Islet of Langerhans (tissue), 1 donor: ENCODE results near the gene SGPL1.
"Not testable (repeated sequence)": the region's sequence is repeated elsewhere in the genome, so short reads cannot be mapped to it uniquely, and the experiment has no call there.

Experiments used
- FAIRE-seq: peaks from one replicate; lab custom pipeline; 2011; peaks lifted over from hg19 to GRCh38; lab: Jason Lieb, UNC

SGPL1 gene

GRCh38 chr10:70843776-70844489, 28.2 kb downstream of the SGPL1 start:
- FAIRE-seq, result no peak

- no peak for FAIRE-seq
These were observed 29.5 kb downstream of the SGPL1 start for GRCh38 chr10:70845256-70845655.

GRCh38 chr10:70845816-70846215, 30.1 kb downstream of the SGPL1 start:
- FAIRE-seq, result no peak

- no peak for FAIRE-seq
These were observed 31.0 kb downstream of the SGPL1 start for GRCh38 chr10:70846795-70847194.

- no peak for FAIRE-seq
These were observed 32.1 kb downstream of the SGPL1 start for GRCh38 chr10:70847659-70848360.

DNA sequence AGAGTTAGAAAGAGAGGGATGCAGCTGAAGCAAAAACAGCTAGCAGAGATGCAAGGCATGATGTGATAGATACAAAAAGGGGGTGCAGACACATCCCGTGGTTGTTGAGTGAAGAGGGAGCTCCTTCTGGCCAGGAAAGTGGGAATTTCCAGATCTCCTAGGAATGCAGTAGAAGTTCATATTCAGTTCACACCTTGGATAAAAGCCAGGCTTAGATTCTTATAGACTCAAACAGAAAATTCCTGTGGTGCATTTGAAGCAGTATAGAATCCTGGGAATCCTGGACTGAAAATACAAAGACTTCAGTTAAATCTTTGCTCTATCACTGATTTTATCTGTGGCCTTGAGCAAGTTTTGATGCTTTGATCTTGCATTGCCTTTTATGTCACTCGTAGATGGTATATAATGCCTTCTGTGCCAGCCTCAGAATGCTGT, 33.9 kb downstream of the SGPL1 start:
- no peak for FAIRE-seq

GRCh38 chr10:70850097-70850496, 34.3 kb downstream of the SGPL1 start:
- FAIRE-seq, result no peak

GRCh38 chr10:70851597-70852475, 36.1 kb downstream of the SGPL1 start:
- FAIRE-seq, result no peak

DNA sequence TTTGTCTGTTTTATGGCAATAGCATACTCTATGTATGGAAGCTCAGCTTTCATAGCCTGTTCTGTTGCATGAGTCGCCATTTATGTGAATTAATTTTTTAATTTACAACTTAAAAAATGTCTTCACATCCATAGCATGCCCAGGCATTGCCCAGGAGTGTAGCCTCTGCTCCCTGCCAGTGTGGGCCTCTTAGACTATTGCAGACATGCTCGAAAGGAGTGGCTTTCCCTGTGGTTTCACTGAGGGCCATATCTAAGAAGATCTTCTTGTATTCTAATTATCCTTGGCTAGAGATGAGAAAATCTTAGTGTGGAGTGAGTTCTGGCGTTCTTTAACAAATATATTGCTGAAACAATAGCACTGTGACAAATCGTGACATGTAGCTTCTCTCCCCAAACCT, 37.3 kb downstream of the SGPL1 start:
- no peak for FAIRE-seq

- no peak for FAIRE-seq
These were observed 37.7 kb downstream of the SGPL1 start for GRCh38 chr10:70853457-70853856.

DNA sequence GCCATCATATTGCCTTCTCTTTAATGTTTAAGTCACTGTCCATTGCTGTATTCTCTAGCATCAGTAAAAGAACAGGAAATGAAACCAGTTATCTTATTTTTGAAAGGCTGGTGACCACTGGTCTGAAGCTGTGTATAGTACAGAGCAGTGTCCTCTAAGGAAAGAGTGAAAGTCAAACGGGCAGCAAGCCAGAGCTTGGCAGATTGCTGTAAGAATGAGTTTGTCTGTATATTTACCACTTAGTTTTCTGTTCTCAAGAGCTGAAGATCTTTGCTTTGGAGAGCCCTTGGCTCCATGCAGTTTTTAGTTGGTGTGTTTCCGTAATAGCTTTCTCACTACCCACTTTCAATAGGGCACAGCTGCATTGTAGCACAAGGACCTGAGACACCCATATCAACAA, 40.7 kb downstream of the SGPL1 start:
- no peak for FAIRE-seq

DNA sequence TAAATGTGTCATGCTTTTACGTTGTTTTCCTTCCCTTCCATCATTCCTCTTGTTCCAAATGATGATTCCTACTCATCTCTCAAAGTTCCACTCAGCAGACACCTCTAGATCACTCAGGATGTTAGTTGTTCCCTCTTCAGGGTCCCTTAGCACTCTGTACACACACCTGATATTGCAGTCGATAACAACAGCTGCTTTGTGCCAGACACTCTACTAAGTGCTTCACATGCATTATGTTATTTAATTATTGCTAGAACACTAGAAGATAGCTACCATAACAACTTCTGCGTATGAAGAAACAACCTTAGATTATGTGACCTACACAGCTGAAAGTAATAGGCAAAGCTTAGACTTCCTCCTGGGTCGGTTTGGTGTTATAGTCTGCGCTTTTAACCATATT, 43.0 kb downstream of the SGPL1 start:
- peak; percentile 96 for FAIRE-seq

- not testable (repeated sequence) for FAIRE-seq
These were observed 45.9 kb downstream of the SGPL1 start for GRCh38 chr10:70861495-70862197.

DNA sequence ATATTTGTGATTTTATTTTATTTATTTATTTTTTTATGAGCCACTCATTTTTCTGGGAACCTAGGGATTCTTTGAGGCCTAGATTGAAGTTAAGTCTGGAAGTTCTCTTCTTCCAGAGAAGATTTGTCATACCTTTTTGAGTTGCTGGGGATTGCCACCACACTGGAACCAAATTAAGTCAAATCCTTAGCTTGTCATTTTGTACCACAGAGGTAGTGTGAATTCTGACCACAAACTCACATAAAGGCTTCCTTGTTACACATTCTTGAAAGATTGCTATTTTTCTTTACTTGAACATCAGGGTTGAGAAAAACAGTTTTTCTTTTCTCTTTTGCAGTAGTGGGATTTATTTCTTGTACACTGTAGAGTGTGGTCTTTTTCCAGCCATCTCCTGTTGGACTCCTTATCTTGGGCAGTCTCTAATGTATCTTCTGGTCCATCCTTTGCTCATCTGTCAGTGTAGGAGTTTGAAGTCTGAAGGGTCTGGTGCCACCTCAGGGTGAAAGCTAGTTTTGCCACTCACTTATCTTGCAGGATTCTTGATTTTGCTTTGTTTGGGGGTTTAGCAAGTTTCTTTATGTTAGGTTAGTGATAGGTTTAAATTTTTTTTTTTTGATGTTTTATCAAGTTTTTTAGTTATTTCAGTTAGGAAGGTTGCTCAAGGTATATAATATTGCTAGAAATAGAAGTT, 47.9 kb downstream of the SGPL1 start:
- FAIRE-seq, result no peak

- no peak for FAIRE-seq
These were observed 49.2 kb downstream of the SGPL1 start for GRCh38 chr10:70864935-70865334.

- no peak for FAIRE-seq
These were observed 50.7 kb downstream of the SGPL1 start for GRCh38 chr10:70866424-70866823.

DNA sequence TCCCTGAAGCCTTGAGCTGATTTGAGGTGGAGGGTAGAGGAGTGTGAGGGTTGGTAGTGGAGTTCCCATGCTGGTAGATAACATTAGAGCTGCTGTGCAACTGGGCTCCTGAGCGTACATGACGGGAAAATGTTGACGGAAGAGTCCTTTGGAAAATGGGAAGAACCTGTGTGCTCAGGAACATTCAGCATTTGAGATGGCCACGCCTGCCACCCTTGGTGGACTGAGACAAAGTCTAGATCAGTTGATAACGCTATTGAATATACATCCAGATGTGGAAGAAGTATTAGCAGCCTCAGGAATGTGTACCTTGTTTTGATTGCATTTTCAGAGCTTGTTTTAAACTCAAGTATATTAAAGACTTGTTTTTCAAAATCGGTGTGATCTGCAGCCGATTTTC, 56.5 kb downstream of the SGPL1 start:
- no peak for FAIRE-seq

DNA sequence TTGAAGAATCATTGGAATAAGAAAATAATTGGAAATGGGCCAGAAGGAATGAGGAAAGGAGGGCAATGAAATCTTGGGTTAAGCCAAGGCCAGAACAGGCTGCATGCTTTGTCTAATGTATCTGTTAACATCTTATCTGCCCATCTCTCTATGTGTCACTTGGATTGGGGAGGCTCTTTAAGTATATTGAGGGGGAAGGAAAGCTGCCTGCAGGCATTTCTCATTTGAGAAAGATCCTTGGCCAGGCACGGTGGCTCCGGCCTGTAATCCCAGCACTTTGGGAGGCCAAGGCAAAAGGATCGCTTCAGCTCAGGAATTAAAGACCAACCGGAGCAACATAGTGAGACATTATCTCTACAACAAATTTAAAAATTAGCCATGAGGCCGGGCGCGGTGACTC, 58.3 kb downstream of the SGPL1 start:
- FAIRE-seq, result no peak

- no peak for FAIRE-seq
These were observed 63.5 kb downstream of the SGPL1 start for GRCh38 chr10:70879207-70879606.

DNA sequence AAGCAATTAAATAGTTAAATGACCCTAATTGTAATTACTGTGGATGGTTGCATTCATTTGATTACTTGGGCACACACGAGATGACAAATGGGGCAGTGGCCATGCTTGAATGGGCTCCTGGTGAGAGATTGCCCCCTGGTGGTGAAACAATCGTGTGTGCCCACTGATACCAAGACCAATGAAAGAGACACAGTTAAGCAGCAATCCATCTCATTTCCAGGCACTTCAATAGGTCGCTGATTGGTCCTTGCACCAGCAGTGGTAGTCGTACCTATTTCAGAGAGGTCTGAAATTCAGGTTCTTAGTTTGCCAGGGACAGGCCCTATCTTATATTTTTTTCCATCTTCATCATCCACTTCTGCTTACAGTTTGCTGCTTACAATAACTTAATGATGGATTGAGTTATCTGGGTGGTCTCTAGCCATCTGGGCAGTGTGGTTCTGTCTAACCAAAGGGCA, 64.4 kb downstream of the SGPL1 start:
- peak; percentile 56 for FAIRE-seq

GRCh38 chr10:70884741-70885140, 69.0 kb downstream of the SGPL1 start:
- FAIRE-seq, result no peak

DNA sequence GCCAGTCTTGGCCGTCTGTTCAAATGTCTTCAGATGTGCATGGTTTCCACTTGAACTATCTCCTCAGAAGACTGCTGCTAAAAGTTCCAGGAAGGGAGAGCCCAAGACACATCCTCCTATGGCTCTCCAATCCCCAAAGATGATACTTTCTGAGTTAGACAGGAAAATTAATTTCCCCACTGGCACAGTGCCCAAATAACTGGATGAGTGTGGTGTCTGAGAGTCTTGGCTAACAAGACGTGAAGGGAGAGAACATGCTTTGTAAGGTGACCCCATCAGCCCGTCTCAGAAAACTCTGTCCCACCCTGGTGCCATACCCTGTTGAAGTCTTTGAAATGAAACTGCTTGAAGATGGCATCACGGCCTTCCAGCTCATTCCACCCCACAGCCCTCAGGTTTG, 69.7 kb downstream of the SGPL1 start:
- FAIRE-seq, result no peak
